Hepatocyte (in vitro differentiated cells): ENCODE measurements around the gene RBM15. TPM values are rescaled to one million over a fixed set of nuclear protein-coding genes. Genes with fewer than 3 reads are reported as not detected.

Experiments used
- DNase-seq: peaks from one replicate; pipeline ENCODE4 v3.0.0-alpha.2; 2016; ENCODE audit warnings: low spot score
- H2AFZ ChIP-seq: fragments of 200-600 bp; sonication (generic); 2 replicates; pipeline ENCODE4 v1.6.0; 2016; ENCODE audit warnings: antibody characterized with exemption, mild to moderate bottlenecking
- H3K27ac ChIP-seq: fragments of 200-600 bp; sonication (generic); 2 replicates; pipeline ENCODE4 v1.5.1; 2016; ENCODE audit warnings: mild to moderate bottlenecking
- H3K27me3 ChIP-seq: fragments of 200-600 bp; sonication (generic); 2 replicates; pipeline ENCODE4 v1.6.1; 2016
- H3K36me3 ChIP-seq: fragments of 200-600 bp; sonication (generic); replicated peaks from 2 replicates; pipeline ENCODE4 v1.5.1; 2016; ENCODE audit warnings: low read depth; ENCODE audit not compliant: insufficient read depth
- H3K4me1 ChIP-seq: fragments of 200-600 bp; sonication (generic); 2 replicates; pipeline ENCODE4 v1.5.1; 2016; ENCODE audit warnings: mild to moderate bottlenecking, moderate library complexity; ENCODE audit not compliant: insufficient read depth
- H3K4me2 ChIP-seq: fragments of 200-600 bp; sonication (generic); 2 replicates; pipeline ENCODE4 v1.6.0; 2016
- H3K4me3 ChIP-seq: fragments of 200-600 bp; sonication (generic); 2 replicates; pipeline ENCODE4 v1.5.1; 2016; ENCODE audit warnings: mild to moderate bottlenecking
- H3K79me2 ChIP-seq: fragments of 200-600 bp; sonication (generic); 2 replicates; pipeline ENCODE4 v1.6.0; 2017; ENCODE audit warnings: mild to moderate bottlenecking
- H3K9me2 ChIP-seq: fragments of 200-600 bp; sonication (generic); replicated peaks from 2 replicates; pipeline ENCODE4 v1.6.0; 2017; ENCODE audit warnings: mild to moderate bottlenecking; ENCODE audit not compliant: insufficient read depth
- H3K9me3 ChIP-seq: fragments of 200-600 bp; sonication (generic); 2 replicates; pipeline ENCODE4 v1.5.1; 2016; ENCODE audit warnings: low read depth, mild to moderate bottlenecking
- H4K20me1 ChIP-seq: fragments of 200-600 bp; sonication (generic); 2 replicates; pipeline ENCODE4 v1.6.0; 2016; ENCODE audit warnings: mild to moderate bottlenecking; ENCODE audit not compliant: insufficient read depth, poor library complexity, severe bottlenecking
- CTCF ChIP-seq: fragments of 200-600 bp; sonication (generic); IDR thresholded peaks from 2 replicates; pipeline ENCODE4 v1.5.1; 2016; ENCODE audit warnings: antibody characterized with exemption, mild to moderate bottlenecking; ENCODE audit not compliant: poor library complexity
- EZH2 ChIP-seq: fragments of 200-600 bp; sonication (generic); IDR thresholded peaks from 2 replicates; pipeline ENCODE4 v1.6.1; 2016; ENCODE audit warnings: antibody characterized with exemption, mild to moderate bottlenecking, borderline replicate concordance
- EZH2phosphoT487 ChIP-seq: fragments of 200-600 bp; sonication (generic); IDR thresholded peaks from one replicate; pipeline ENCODE4 v1.6.1; 2018; ENCODE audit warnings: antibody characterized with exemption, mild to moderate bottlenecking, low read depth, moderate library complexity; ENCODE audit not compliant: unreplicated experiment, severe bottlenecking
- WGBS: methylation state at CpG from one replicate; pipeline ENCODE4 v1.1.6; 2016; ENCODE audit warnings: low lambda C conversion rate; ENCODE audit errors: missing lambda C conversion rate; 5-methylcytosine and 5-hydroxymethylcytosine counted together
- polyA plus RNA-seq: library from polyadenylated mRNA; unstranded; fragments of >200 nt; fragmentation: Nextera tagmentation; extraction: Ambion mirVana; gene quantifications from 2 replicates; pipeline ENCODE4 v1.2.1, GENCODE V29; 2016
- total RNA-seq: library from RNA; depleted of rRNA; stranded (reverse); fragments of >200 nt; gene quantifications from 2 replicates; pipeline ENCODE4 v1.2.3, GENCODE V29; 2014

The RBM15 gene
- total and polyA plus RNA-seq, 2 experiments from 2014 or later: 7.9 to 31.3 TPM

DNA sequence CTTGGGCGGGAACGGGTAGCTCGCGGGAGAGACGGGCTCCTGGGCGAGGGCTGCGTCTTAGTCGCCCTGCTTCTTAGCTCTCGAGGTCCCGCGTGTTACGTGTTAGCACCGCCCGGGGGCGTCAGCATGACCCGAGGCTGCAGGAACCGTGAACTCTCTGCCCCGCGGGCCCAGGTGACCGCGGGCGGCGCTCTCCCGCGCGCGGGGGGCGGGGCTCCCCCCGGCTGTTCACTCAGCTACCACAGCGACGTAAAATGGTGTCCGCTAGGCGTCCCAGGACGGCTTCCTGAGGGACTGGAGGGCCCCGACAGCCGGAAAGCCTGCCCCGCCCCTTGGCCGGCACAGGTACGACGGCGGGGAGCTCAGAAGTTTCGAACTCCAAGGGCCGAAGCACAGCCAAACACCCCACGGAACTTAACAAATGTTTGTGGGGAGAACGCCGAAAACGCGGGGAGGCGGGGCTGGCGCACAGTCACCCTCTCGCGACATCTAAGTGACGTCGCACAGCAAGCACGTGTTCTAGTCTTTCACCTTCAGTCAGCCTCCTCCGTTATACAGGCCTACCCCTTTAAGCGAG, 780 bp upstream of the RBM15 start:
- DNase-seq: peak; percentile 94
- H4K20me1 ChIP-seq: peaks cover 20% of the 10 kb centered on the region
- no peak for TF ChIP-seq EZH2
- TF ChIP-seq CTCF: peak; percentile 55
- H3K79me2 ChIP-seq: peaks cover 37% of the 10 kb centered on the region
- peak overlapping the region; percentile 30 for H2AFZ ChIP-seq
- peak overlapping the region; percentile 27 for H3K4me3 ChIP-seq
- H3K27ac ChIP-seq: peak overlapping the region; percentile 94
- under 1% methylated on average over 57 of the region's 57 CpGs for WGBS
- H3K9me2 ChIP-seq: no peaks in the 10 kb centered on the region
- H3K9me3 ChIP-seq: no peaks in the 10 kb centered on the region
- no peaks in the 10 kb centered on the region for H3K36me3 ChIP-seq
- peaks cover 21% of the 10 kb centered on the region for H3K4me1 ChIP-seq
- peak overlapping the region; percentile 85 for H3K4me2 ChIP-seq
- no peaks in the 10 kb centered on the region for H3K27me3 ChIP-seq

GRCh38 chr1:110339407-110340206, 430 bp downstream of the RBM15 start:
- Histone ChIP-seq H3K4me1 (peaks cover 30% of the 10 kb centered on the region), H4K20me1 (peaks cover 32% of the 10 kb centered on the region), H2AFZ (peak overlapping the region; percentile 11), H3K79me2 (peaks cover 49% of the 10 kb centered on the region), H3K4me2 (peak overlapping the region; percentile 86), H3K27ac (peak overlapping the region; percentile 89), H3K4me3 (peak overlapping the region; percentile 52), H3K27me3 (no peaks in the 10 kb centered on the region), H3K9me3 (no peaks in the 10 kb centered on the region), H3K36me3 (no peaks in the 10 kb centered on the region), H3K9me2 (no peaks in the 10 kb centered on the region)
- peak; percentile 83 for DNase-seq
- TF ChIP-seq EZH2 (no peak), EZH2phosphoT487 (no peak), CTCF (peak; percentile 44)
- WGBS: under 1% methylated on average over 72 of the region's 77 CpGs

- Histone ChIP-seq H3K4me3 (peak overlapping the region; percentile 52), H3K79me2 (peaks cover 54% of the 10 kb centered on the region), H3K27me3 (no peaks in the 10 kb centered on the region), H4K20me1 (peaks cover 37% of the 10 kb centered on the region), H3K9me3 (no peaks in the 10 kb centered on the region), H3K4me1 (peaks cover 33% of the 10 kb centered on the region), H3K4me2 (peak overlapping the region; percentile 86), H2AFZ (no peak overlapping the region), H3K36me3 (no peaks in the 10 kb centered on the region), H3K9me2 (no peaks in the 10 kb centered on the region), H3K27ac (peak overlapping the region; percentile 89)
- TF ChIP-seq CTCF: no peak
- TF ChIP-seq EZH2: no peak
- TF ChIP-seq EZH2phosphoT487: no peak
- DNase-seq: no peak
- 4% methylated on average over 9 of the region's 9 CpGs for WGBS
Measured at GRCh38 chr1:110340207-110340468, 961 bp downstream of the RBM15 start.
